Measurements from ENCODE around the gene COPS6.

DNA sequence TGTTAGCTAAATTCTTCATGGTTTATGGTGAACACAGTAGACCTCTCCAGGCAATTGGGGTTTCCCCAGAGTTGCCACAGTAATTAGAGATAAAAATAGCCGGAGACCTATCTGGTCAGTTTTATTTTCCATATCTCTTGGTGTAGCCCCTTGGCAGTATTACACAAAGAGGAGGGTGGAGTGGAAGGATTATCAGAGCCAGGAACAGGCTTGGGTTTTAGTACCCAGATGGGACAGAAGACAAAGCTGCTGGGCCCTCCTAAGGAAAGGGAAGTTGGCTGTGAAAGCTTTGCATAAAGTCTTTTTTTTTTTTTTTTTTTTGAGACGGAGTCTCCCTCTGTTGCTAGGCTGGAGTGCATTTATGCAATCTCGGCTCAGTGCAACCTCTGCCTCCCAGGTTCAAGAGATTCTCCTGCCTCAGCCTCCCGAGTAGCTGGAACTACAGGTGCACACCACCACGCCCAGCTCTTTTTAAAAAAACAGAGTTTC is 29.5 kb upstream of the COPS6 start:
- TF ChIP-seq, protein P1, sequence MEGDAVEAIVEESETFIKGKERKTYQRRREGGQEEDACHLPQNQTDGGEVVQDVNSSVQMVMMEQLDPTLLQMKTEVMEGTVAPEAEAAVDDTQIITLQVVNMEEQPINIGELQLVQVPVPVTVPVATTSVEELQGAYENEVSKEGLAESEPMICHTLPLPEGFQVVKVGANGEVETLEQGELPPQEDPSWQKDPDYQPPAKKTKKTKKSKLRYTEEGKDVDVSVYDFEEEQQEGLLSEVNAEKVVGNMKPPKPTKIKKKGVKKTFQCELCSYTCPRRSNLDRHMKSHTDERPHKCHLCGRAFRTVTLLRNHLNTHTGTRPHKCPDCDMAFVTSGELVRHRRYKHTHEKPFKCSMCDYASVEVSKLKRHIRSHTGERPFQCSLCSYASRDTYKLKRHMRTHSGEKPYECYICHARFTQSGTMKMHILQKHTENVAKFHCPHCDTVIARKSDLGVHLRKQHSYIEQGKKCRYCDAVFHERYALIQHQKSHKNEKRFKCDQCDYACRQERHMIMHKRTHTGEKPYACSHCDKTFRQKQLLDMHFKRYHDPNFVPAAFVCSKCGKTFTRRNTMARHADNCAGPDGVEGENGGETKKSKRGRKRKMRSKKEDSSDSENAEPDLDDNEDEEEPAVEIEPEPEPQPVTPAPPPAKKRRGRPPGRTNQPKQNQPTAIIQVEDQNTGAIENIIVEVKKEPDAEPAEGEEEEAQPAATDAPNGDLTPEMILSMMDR (IDR thresholded peaks at IDR 0.05): no peak
- no peak for TF ChIP-seq POLR2A (IDR thresholded peaks at IDR 0.05)
- no peak for TF ChIP-seq EP300 (IDR thresholded peaks at IDR 0.05)
